A673 (cell line): ENCODE results near the gene SLC11A1. TPM values are rescaled to one million over a fixed set of nuclear protein-coding genes. Genes with fewer than 3 reads are reported as not detected.

ENCODE experiments used
- BruUV-seq: library from RNA; stranded (reverse); fragments of 400-500 nt; replicated peaks from 2 replicates; lab custom pipeline; 2021; lab: Mats Ljungman, UMichigan
- CTCF ChIA-PET: fragments of 300-600 bp; sonication (Branson Sonifier 250); formaldehyde crosslinking; loops from one replicate; lab custom pipeline; 2022; ENCODE audit warnings: antibody characterized with exemption; lab: Charles Lee
- POLR2A ChIA-PET: fragments of 300-600 bp; sonication (Branson Sonifier 250); formaldehyde crosslinking; loops from one replicate; lab custom pipeline; 2022; ENCODE audit warnings: antibody characterized with exemption; ENCODE audit not compliant: low non-redundant PET; lab: Charles Lee
- DNase-seq: peaks from one replicate; pipeline ENCODE4 v3.0.0-alpha.2; 2015; ENCODE audit warnings: low spot score
- H3K27ac ChIP-seq: fragments of 200-600 bp; sonication (generic); 2 replicates; pipeline ENCODE4 v1.5.1; 2016; ENCODE audit warnings: mixed run types, low read depth, mild to moderate bottlenecking, mixed read lengths, antibody characterized with exemption, low read length; ENCODE audit not compliant: poor library complexity, severe bottlenecking
- H3K27me3 ChIP-seq: fragments of 200-600 bp; sonication (generic); replicated peaks from 2 replicates; pipeline ENCODE4 v1.6.1; 2017; ENCODE audit warnings: mixed run types, low read depth, mild to moderate bottlenecking, mixed read lengths, antibody characterized with exemption, low read length; ENCODE audit not compliant: insufficient read depth, poor library complexity
- H3K36me3 ChIP-seq: fragments of 200-600 bp; sonication (generic); 2 replicates; pipeline ENCODE4 v1.6.1; 2016; ENCODE audit warnings: mixed run types, mild to moderate bottlenecking, mixed read lengths, antibody characterized with exemption, low read length; ENCODE audit not compliant: insufficient read depth, poor library complexity, severe bottlenecking
- H3K4me1 ChIP-seq: fragments of 200-600 bp; sonication (generic); 2 replicates; pipeline ENCODE4 v1.6.1; 2017; ENCODE audit warnings: mixed run types, mild to moderate bottlenecking, mixed read lengths, antibody characterized with exemption, low read length; ENCODE audit not compliant: insufficient read depth, poor library complexity, severe bottlenecking
- H3K4me3 ChIP-seq: fragments of 200-600 bp; sonication (generic); 2 replicates; pipeline ENCODE4 v1.5.1; 2016; ENCODE audit warnings: low read depth, mixed run types, mild to moderate bottlenecking, mixed read lengths, low read length; ENCODE audit not compliant: poor library complexity, severe bottlenecking
- H3K9me3 ChIP-seq: fragments of 200-600 bp; sonication (generic); 2 replicates; pipeline ENCODE4 v1.6.1; 2016; ENCODE audit warnings: mixed run types, low read depth, mild to moderate bottlenecking, mixed read lengths, antibody characterized with exemption, low read length; ENCODE audit not compliant: poor library complexity, severe bottlenecking
- EZH2 ChIP-seq: fragments of 200-600 bp; sonication (generic); IDR thresholded peaks from 2 replicates; pipeline ENCODE4 v1.6.1; 2017; ENCODE audit warnings: borderline replicate concordance, low read depth, mild to moderate bottlenecking, mixed read lengths, antibody characterized with exemption, low read length; ENCODE audit not compliant: poor library complexity, severe bottlenecking
- intact Hi-C: fragments of 100-400 bp; cut with micrococcal nuclease; formaldehyde crosslinking; loops from one replicate; pipeline ENCODE4 v1.10.0; 2022; ENCODE audit not compliant: unreplicated experiment
- total RNA-seq: library from RNA; stranded (reverse); gene quantifications from 2 replicates; pipeline ENCODE4 v1.2.3, GENCODE V29; 2021
- TF ChIP-seq, protein P1 (sequence below): fragments of 300-800, 200-600 bp; sonication (generic); conservative IDR thresholded peaks from 2 replicates; pipeline ENCODE4 v1.5.1; 2017; ENCODE audit warnings: low read depth, mild to moderate bottlenecking, antibody characterized with exemption, low read length, moderate library complexity, mixed read lengths

The SLC11A1 gene
- total RNA-seq, 1 experiment from 2014 or later, result 0.09 TPM

GRCh38 chr2:218432676-218433365 is 50.7 kb downstream of the SLC11A1 start:
- BruUV-seq, result no TSS peak
- H3K36me3 ChIP-seq, result no peaks in the 10 kb centered on the region
- no peaks in the 10 kb centered on the region for H3K9me3 ChIP-seq
- H3K4me3 ChIP-seq, result no peak overlapping the region
- no peaks in the 10 kb centered on the region for H3K4me1 ChIP-seq
- DNase-seq, result no peak
- ChIA-PET POLR2A (no interaction called here), CTCF (no interaction called here)
- intact Hi-C loops, result no loop called here
- TF ChIP-seq EZH2, result no peak
- TF ChIP-seq, protein P1, sequence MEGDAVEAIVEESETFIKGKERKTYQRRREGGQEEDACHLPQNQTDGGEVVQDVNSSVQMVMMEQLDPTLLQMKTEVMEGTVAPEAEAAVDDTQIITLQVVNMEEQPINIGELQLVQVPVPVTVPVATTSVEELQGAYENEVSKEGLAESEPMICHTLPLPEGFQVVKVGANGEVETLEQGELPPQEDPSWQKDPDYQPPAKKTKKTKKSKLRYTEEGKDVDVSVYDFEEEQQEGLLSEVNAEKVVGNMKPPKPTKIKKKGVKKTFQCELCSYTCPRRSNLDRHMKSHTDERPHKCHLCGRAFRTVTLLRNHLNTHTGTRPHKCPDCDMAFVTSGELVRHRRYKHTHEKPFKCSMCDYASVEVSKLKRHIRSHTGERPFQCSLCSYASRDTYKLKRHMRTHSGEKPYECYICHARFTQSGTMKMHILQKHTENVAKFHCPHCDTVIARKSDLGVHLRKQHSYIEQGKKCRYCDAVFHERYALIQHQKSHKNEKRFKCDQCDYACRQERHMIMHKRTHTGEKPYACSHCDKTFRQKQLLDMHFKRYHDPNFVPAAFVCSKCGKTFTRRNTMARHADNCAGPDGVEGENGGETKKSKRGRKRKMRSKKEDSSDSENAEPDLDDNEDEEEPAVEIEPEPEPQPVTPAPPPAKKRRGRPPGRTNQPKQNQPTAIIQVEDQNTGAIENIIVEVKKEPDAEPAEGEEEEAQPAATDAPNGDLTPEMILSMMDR, result no peak
- no peak overlapping the region for H3K27ac ChIP-seq
- no peaks in the 10 kb centered on the region for H3K27me3 ChIP-seq

- intact Hi-C loops, result no loop called here
- TF ChIP-seq EZH2, result no peak
- TF ChIP-seq, protein P1, result no peak
- no peak overlapping the region for H3K27ac ChIP-seq
- ChIA-PET CTCF (no interaction called here), POLR2A (no interaction called here)
- H3K27me3 ChIP-seq, result no peaks in the 10 kb centered on the region
- DNase-seq, result no peak
- no peaks in the 10 kb centered on the region for H3K9me3 ChIP-seq
- no peaks in the 10 kb centered on the region for H3K36me3 ChIP-seq
- BruUV-seq, result no TSS peak
- no peak overlapping the region for H3K4me3 ChIP-seq
- H3K4me1 ChIP-seq, result no peaks in the 10 kb centered on the region
These were observed 52.4 kb downstream of the SLC11A1 start for GRCh38 chr2:218434456-218434855.

DNA sequence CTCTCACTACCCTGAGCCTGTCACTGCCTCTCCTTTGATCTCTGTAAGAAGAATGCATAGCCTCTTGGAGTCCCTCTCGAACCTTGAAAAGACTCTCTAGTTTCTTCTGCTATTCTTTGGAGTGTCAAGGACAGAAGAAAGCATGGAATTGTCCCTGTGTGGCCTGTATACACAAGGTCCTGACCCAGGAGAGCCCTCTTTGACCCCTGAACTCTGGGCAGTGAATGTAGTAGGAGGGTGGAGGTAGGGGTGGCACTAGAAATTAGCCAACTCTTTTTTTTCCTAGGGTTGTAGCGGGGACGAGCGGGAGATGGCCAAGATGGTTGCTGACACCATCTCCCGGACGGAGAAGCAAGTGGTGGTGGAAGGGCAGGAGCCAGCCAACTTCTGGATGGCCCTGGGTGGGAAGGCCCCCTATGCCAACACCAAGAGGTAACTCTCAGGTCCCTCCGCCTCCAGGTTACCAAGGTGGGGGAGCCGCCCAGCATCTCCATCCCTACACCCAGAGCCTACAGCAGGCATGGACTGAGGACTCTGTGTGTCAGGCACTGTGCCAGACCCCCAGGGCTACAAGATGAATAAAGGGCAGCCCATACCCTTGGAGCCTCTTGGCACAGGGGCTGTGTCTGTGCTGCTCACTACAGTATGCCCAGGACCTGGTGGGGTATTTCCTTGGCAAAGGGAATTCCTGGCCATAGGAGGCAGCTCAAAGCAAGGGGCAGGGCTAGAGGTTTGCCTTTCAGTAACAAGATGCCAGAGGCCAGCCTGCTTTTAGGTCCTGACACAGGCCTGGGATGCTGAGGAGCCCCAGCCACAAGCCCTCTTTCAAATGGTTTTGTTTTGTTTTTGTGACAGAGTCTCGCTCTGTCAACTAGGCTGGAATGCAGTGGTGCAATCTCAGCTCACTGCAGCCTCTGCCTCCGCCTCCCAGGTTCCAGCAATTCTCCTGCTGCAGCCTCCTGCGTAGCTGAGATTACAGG is 53.2 kb downstream of the SLC11A1 start:
- Histone ChIP-seq H3K4me3 (no peak overlapping the region), H3K27me3 (no peaks in the 10 kb centered on the region), H3K9me3 (no peaks in the 10 kb centered on the region), H3K4me1 (no peaks in the 10 kb centered on the region), H3K27ac (no peak overlapping the region), H3K36me3 (no peaks in the 10 kb centered on the region)
- BruUV-seq, result no TSS peak
- ChIA-PET POLR2A (no interaction called here), CTCF (no interaction called here)
- no peak for DNase-seq
- TF ChIP-seq, protein P1, result no peak
- no peak for TF ChIP-seq EZH2
- intact Hi-C loops, result no loop called here
